Measurements from ENCODE around the gene ZNF608. TPM values are rescaled to one million over a fixed set of nuclear protein-coding genes. Genes with fewer than 3 reads are reported as not detected.

Gene ZNF608
- total RNA-seq, 1 experiment from 2014 or later, result 1.0 TPM

DNA sequence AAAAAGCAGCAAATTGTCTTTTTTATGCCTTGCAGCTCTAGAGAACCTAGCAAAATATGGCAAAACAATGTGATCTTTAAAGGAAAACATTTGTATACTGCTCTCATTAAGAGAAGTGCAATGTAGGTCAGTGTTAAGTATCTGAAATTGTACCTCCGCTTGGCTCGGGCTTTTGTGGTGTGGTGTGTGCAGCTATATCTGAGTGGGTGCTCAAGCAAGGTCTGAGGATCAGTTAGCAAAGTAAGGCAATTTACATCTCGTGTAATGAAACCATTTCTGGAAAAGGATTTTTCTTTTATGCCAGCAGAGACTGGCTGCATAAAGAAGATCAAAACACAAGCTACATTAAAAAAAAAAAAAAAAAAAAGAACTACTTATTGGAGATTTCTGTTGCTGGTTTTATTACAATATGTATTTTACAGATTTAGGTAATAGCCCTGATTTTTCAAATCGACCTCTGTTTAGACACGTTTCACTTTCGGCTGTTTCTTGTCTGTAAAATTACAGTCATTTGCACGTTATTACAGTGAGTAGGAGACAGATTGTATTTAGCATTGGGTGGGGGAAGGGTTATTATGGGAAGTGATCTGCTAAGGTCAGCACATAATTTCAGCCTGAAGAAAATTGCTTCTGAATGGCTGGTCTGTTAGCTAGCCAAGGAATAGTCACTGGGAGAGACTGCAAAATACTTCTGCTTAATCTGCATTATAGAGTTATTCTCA is 7.9 kb upstream of the ZNF608 start:
- DNase-seq (ENCODE audit: extremely low read depth, low read depth), result no peak

DNA sequence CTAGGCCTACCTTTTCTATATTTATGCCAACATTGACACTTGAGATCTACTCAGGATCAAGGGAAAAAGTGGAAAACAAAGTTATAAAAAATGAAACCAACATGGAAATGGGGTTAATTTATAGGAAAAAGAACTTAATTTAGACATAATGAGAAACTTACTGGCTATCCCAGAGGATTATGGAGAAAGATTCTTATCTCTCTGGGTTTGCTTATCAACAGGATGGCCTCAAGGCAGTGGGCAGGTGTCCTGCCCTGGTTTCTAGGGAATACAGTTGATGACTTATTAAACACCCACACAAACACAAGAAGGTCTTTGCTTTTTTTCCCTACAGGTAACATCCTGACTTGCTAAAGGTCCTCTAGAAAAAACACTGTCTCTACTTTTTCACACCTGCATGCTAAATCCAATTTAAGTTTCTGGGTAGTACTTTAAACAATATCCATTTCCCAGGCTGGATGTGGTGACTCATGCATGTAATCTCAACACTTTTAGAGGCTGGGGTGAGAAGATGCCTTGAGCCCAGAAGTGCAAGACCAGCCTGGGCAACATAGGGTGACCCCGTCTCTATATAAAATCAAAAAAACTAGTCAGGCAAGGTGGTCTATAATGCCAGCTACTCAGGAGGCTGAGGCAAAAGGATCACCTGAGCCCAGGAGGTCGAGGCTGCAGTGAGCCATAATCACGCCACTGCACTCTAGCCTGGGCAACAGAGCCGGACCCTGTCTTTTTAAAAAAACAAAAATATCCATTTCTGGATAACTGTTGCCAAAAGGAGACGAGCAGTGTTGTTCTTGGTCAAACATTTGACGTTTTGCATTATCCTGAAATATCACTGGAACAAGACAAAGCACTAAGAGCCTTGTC is 6.6 kb upstream of the ZNF608 start:
- DNase-seq (ENCODE audit: extremely low read depth, low read depth), result no peak

DNA sequence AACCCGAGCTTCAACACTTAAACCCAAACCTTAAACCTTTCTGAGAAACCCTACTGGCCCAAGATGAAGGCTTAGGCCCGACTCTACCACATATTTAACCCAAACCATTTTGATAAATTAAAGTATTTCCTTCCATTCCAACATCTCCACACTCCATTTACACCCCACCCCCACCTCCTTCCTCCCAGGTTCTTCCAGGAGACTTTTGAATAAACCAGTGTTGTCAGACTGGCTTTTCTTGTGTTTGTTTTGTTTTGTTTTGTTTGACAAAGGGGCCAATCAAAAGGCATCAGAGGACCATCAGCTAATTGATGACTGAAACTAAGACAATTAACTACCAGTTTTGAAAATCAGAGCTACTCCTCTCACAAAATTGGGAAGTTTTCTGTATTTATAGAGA is 4.6 kb upstream of the ZNF608 start:
- DNase-seq (ENCODE audit: extremely low read depth, low read depth), result no peak

DNA sequence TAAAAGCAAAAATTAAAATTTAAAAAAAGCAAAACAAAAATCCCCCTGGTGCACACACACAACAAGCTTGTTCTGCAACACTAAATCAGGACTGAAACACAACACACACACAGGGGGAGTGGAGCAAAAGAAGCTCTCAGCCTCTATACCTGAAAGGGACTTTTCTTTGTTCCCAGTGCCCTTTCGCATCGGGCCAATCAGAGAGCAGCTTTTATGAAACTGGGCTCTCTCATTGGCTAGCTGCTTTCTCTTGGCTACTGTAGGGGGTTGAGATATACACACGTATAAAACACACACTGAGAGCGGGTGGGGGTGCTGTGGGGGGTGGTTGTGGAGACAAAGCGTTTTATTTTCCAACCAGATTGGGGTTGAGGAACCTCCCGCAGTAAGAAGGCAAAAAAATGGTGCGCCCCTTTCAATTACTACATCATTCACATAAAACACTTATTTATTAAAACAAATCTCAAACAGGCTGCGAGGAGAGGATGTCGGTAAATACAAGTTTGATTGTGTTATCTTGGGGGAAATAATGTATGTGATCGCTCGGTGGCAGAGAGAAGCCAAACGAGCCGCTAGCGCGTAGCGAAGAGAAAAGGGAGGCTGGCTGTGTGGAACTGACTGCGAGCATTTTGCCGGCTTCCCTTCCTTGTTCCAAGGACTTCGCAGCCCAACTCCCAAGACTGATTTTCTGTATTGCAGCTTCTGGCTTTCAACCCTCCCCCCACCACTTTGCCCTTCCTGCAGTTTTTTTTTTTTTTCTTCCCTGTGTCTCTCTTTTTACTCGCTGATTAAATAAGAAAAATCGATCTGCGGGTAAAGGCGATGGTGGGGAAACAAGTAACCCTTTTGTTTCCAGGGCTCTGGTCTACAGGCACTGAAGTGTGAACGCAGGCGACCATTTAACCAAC is 2.5 kb upstream of the ZNF608 start:
- peak; percentile 44 for DNase-seq (ENCODE audit: extremely low read depth, low read depth)

DNA sequence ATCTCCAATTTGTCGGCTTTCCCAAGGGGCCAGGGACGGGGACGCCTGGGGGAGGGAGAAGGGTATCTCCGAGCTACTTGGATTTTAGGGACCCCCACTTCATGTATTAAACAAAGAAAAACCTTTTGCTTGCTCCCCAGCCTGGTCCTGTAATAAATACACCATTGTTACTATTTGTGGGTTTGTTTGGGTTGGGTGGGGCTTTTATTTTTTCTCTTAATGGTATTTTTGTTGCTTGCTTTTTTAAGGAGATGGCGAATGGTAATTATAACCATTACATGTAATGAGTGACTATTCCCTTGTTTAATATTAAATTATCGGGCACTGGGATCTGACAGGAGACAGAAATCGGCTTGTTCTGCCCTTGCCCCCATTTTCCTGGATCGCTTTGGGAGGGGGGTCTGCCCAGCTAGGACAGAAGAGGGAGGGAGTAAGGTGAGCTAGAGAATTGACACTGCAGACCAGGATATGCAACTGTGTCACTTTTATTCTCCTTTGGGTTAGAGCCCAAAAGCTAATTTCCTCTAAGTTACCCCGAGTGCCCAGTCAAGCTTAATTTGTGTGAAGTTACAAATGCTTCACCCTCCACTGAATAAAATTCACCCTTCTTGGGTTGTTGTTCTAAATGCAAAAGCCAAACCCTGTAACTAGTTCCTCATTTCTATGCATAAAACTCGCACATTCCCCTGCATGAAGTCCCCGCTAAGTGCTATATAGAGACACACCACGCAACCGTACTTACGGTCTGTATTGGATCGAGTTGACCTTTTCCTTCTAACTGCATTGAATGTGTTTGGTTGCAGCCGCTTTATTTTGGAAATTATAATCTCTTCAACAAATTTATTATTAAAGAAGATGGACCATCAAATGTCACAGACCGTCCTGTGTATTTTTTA is 1.6 kb upstream of the ZNF608 start:
- no peak for DNase-seq (ENCODE audit: extremely low read depth, low read depth)

DNA sequence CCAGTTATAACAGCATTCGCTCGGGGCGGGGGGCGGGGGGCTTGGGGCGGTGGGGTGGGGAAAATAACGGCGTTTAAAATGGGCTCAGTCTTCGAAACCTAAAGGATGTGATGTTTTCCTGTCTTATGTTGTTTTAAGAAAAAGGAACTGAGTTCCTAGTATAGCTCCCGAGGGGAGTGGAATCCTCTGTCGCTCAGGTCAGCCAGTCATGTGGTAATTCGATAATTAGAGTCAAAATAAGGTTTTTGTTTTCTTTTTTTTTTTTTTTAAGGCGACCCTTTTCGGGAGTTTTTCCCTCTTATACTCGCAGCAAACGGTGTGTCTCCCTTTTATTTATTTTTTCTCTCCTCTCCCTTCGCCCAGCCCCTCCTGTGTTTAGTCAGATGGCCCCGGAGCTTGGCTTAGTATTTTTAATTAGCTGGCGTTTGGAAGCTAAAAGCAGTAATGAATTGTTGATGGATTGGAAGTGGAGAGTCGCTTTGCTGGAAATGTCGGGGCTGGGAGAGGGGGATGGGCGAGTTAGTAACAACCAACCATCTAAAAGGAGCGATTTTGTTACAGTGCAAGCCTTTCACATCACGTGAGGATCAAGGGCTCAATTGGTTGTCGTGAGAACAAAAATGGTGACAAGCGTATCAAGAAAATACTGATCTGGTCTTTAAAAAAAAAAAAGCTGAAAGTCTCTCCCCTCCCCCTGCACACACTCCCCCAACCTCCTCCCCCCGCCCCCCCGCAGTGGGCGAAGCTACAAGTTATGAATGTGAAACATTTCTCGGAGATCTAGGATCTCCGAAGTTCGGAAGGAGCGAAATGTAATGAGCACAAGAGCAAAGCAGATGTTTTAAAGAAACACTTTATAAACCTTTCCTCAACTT is 714 bp upstream of the ZNF608 start:
- DNase-seq (ENCODE audit: extremely low read depth, low read depth), result no peak

DNA sequence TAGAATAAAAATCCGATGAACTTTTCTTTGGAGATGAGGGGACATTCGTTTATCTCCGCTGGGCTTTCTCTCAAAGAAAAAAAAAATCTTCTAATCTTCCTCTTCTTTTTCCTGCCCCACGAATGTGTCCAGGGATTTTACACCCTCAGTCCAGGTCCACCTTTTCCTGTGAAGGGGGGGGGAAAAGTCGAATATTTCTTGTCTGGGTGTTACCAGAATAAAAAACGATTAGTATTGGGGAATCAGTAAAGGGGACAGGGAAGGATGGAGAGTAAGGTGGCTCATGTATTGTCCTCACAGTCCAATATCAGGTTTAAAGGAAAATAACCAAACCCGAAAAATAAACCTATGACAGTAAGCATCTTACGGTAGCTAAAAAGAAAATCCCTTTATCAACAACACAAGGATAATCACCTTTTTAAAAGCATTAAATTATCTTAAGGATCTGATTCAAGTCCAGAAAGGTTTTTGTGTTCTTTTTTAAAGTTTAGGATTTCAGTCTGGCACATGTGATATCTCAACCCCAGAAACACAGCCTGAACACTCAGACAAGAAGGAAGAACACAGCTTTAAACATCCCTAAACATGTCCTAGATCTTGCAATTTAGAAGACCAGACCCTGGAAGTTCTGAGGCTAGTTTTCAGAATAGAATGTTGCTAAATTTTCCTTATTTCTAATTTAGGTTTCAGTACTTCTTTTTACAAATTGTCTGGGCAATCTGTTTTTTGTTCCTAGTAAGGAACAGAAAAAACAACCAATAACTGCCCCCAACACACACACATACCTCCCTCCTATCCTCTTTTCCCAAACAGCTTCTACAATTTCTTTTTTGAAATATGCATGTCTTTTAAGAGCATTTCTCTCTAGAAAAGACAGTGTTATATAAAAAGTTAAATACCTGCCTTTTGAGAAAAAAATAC is 1.2 kb downstream of the ZNF608 start:
- no peak for DNase-seq (ENCODE audit: extremely low read depth, low read depth)

DNA sequence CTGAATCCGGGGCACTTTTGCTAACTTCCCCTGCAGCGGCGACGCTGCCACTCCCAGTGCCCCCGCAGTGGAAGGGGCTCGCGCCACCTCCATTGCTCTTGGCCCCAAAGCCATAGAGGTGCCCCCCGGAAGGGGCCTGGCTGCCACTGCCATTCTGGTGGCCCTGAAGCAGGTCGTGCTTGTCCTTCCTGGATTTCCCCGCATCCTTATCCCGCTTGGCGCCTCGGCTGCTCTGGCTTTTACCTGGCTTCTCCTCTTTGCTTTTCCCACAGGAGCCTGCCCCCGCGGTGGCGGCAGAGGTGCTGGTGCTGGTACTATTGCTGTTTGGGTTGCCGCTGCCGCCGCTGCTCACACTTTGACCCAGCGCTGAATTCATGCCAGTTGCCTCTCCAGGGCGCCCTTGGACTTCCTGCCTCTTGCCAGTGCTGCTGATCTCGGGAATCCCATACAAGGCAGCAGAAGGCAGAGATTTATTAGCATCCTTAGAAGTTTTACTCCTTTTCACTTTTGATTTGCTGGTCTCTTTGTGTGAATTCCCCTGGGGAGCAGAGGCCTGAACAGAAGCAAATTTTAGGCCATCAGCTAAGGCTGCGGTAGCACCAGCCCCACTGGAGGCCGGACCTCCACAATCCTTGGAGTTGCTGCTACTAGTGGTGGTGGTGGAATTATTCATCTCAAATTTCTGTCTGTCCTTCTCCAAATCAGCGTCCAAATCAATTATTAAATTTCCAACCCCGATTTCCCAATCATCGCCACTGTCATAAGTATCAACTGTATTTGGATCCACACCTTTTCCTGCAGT is 2.1 kb downstream of the ZNF608 start:
- DNase-seq (ENCODE audit: extremely low read depth, low read depth), result no peak

DNA sequence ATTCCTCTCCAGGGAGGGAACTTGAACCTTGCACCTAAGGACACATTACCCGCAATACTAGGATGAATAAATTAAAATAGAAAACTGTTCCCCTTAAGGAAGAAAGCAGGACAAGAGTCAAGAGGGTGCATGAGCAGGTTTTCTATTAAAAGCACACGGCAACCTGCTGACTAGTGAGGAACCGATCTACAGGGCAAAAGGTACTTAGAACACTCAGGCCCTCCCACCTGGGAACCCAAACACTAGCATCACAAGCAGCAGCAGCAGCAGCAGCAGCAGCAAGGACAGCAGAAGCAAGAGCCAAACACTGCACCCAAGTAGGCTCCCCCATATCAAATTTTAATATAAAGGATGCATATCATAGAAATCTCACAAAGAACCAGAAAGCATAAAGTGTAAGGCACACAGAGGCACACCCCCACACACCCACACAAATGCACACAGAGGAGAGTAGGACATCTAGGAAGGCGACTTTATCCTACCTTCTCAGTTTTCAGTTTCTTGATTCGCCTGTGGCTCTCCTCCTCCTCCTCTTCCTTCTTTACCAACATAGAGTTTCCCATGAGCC is 2.8 kb downstream of the ZNF608 start:
- no peak for DNase-seq (ENCODE audit: extremely low read depth, low read depth)

DNA sequence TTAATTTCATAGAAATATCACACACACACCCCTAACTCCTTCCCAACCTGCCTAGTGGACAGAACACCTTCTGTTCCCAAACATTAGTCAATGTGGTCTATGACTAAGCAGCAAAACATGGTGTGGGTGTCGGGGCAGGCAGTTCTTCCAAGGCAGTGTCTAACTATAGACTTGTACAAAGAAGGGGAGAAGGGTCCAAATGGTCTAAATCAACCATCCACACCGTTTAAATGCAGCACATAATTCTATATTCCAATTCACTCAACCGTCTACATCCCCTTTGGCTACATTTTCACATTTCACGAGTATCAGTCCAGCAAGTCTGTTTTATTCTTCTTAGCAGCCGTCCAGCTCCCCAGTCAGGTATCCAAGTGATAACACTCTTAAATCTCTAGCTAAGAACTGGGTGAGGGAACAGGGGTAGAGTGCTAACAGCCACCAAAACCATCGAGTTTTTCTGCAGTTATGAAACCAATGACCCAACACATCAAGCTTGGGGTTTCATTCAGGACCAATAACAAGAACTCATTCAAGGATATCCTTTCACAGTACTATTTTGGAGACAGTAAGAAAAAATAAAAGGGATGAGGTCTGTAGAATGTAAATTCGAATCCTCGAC is 3.3 kb downstream of the ZNF608 start:
- no peak for DNase-seq (ENCODE audit: extremely low read depth, low read depth)

DNA sequence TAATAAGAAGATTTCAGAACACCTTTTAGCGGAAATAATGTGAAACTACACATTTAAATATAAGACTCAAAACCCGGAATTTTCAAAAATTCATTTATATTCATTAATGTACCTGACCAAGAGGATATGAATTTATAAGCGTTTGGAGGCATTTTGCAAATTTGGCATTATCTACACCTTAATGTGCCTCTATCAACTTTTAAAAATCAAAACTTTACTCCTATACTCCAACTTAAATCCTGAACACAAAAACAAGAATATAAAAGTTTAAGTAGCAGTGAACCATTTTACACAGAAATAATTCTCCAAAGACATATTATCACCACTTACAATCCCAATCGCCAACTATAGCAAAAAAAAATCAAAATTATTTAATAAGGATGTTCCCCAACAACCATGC is 3.9 kb downstream of the ZNF608 start:
- DNase-seq (ENCODE audit: extremely low read depth, low read depth), result no peak

DNA sequence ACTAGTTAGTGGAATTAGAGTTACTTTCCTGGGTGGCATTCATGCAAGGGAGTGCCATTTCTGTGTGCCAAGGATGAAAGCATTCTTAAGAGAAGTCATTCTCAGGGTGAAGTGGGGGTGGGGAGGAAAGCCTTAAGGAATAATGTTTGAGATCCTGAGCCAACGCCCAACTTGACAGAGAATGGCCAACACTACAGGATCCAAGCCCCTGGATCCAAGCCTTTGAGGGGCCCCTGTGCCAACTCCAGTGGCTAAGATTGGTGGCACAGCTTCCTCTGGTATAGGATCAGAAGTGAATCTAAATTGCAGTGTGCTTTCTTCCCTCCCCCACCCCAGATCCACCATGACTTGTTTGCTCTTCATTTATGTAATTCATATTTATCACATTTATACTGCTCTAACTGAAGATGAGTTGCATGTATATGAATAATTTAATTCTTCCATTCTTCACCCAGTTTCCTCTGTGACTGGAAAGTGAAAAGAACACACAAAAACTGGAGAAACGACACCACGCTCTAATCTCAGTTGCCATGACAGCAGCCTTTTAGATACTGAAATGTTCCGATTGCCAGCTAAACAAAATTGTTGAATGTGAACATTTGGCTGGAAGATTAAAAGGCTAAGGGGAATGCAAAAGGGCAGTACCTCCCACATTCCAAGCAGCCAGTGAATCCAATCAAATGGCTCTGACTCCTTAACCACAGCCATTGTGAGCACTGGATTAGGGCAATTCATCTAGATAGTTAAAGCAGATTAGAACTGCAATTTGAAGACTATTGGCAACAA is 4.5 kb downstream of the ZNF608 start:
- no peak for DNase-seq (ENCODE audit: extremely low read depth, low read depth)

DNA sequence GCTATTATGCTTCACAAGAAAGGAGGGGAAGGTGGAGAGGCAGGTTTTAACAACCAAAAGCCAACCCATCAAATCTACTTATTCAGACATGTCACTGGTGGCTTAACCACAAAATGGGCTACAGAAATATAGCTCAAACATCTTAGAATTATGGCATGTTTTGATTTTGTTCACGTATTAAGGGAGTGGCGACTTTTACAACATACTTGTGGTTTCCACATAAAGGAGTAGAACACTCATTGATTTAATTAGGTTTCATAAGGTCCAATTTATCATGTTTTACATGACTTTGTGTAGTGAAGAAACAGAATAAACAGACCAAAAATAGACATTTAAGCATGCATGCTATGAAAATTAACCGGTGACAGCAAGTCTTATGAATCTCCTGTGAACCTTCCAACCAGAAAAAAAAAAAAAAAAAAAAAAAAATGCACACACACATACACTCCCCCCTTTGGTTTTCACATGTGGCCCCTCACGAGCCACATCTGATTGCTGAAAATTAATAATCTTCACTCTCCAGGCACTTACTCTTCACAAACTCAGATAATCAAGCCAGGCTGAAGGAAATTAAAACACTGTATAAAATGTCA is 5.4 kb downstream of the ZNF608 start:
- DNase-seq (ENCODE audit: extremely low read depth, low read depth), result no peak

DNA sequence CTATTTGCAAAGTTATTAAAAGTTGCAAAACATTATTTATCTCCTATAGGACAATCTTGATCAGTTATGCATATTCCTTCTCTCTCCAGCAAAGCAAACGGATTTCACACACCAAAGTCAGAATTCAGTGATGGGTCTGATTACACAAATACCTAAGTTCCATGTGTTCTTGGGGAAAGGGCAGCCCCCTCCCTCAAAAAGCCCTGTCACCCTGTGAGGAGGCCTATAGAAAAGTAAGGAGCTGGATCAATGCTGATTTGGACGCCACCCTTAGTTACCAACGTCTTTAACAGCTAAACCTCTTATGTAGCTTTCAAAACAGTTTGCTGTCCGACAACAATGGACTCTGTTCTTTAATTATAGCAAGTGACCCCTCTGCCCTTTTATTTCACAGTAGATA is 6.4 kb downstream of the ZNF608 start:
- DNase-seq (ENCODE audit: extremely low read depth, low read depth), result no peak

DNA sequence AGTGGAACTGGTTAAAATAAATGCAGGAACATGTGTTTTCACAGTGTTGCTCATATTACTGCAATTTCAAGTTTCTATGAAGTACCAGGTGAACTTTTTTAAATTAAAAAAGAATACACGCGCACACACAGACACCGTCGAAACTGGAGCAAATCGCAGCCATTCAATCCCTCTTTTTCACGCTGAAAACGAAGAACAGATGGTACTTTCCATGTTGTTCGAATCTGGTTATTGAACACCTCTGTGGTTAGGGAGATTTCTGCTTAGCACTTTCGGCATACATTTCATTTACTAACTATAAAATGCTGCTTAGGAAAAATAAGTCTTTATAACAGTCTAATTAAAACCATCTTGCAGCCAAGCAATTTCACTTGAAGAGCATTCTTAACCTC is 6.8 kb downstream of the ZNF608 start:
- no peak for DNase-seq (ENCODE audit: extremely low read depth, low read depth)
